CD4-positive, alpha-beta memory T cell (primary cell): ENCODE results near the gene PAX9. TPM values are rescaled to one million over a fixed set of nuclear protein-coding genes. Genes with fewer than 3 reads are reported as not detected.
A peak's percentile ranks its signal among the peaks of the same experiment; 100 is the strongest.

ENCODE experiments used
- CTCF ChIA-PET: fragments of 350-600 bp; sonication (Branson Sonifier 250); formaldehyde crosslinking; loops from one replicate; lab custom pipeline; 2021; ENCODE audit warnings: inconsistent platforms; ENCODE audit not compliant: partially characterized antibody; lab: Charles Lee
- POLR2A ChIA-PET: fragments of 350-600 bp; sonication (Branson Sonifier 250); formaldehyde crosslinking; loops from one replicate; lab custom pipeline; 2021; ENCODE audit not compliant: partially characterized antibody; lab: Charles Lee
- DNase-seq, 5 donors: peaks; one replicate each; pipeline versions ENCODE4 v3.0.0 to v3.0.0-alpha.2; 2020 to 2022; ENCODE audit warnings: mixed read lengths in 1 of 5
- H3K27ac ChIP-seq: one replicate; pipeline ENCODE4 v1.7.0; 2013; ENCODE audit warnings: low read depth, low read length
- H3K27me3 ChIP-seq: 2 replicates; pipeline ENCODE4 v1.7.0; 2013; ENCODE audit warnings: mild to moderate bottlenecking, low read length, moderate library complexity; ENCODE audit not compliant: insufficient read depth
- H3K36me3 ChIP-seq: 2 replicates; pipeline ENCODE4 v1.7.0; 2013; ENCODE audit warnings: mild to moderate bottlenecking, low read length, moderate library complexity; ENCODE audit not compliant: insufficient read depth
- H3K4me1 ChIP-seq: 2 replicates; pipeline ENCODE4 v1.7.0; 2013; ENCODE audit warnings: mild to moderate bottlenecking, low read length, moderate library complexity; ENCODE audit not compliant: insufficient read depth
- H3K4me3 ChIP-seq, 2 donors: one replicate each; pipeline ENCODE4 v1.7.0; 2013; ENCODE audit warnings: low read length in 2 of 2, mild to moderate bottlenecking in 1 of 2
- H3K9me3 ChIP-seq, 2 donors: one replicate each; pipeline ENCODE4 v1.7.0; 2013; ENCODE audit warnings: low read length in 2 of 2, control low read depth in 1 of 2; ENCODE audit not compliant: control insufficient read depth in 1 of 2
- H3K27ac Mint-ChIP-seq, 7 donors: one replicate each; pipeline ENCODE4 v1.8.0; 2020 to 2021; ENCODE audit warnings: mixed read lengths in 7 of 7, mild to moderate bottlenecking in 6 of 7, inconsistent platforms in 3 of 7, moderate library complexity in 3 of 7
- H3K27me3 Mint-ChIP-seq, 2 donors: one replicate each; pipeline ENCODE4 v1.8.0; 2020 to 2021; ENCODE audit warnings: mixed read lengths in 2 of 2
- H3K36me3 Mint-ChIP-seq, 2 donors: one replicate each; pipeline ENCODE4 v1.8.0; 2020 to 2021; ENCODE audit warnings: mixed read lengths in 2 of 2, inconsistent platforms in 1 of 2, mild to moderate bottlenecking in 1 of 2
- H3K4me1 Mint-ChIP-seq, 4 donors: one replicate each; pipeline ENCODE4 v1.8.0; 2020 to 2021; ENCODE audit warnings: mixed read lengths in 4 of 4, mild to moderate bottlenecking in 1 of 4
- H3K4me3 Mint-ChIP-seq, 8 donors: one replicate each; pipeline ENCODE4 v1.8.0; 2020 to 2021; ENCODE audit warnings: mixed read lengths in 8 of 8, mild to moderate bottlenecking in 7 of 8, moderate library complexity in 6 of 8, inconsistent platforms in 3 of 8
- H3K9me3 Mint-ChIP-seq, 8 donors: one replicate each; pipeline ENCODE4 v1.8.0; 2020 to 2021; ENCODE audit warnings: mixed read lengths in 8 of 8, mild to moderate bottlenecking in 5 of 8, inconsistent platforms in 3 of 8, moderate library complexity in 1 of 8
- intact Hi-C: fragments of 100-400 bp; cut with micrococcal nuclease; formaldehyde crosslinking; loops from one replicate; pipeline ENCODE4 v1.15.1; 2023
- polyA plus RNA-seq, 2 donors: library from polyadenylated mRNA; unstranded; fragments of 300-500 nt; fragmentation: Illumina TruSeq; gene quantifications; one replicate each; pipeline ENCODE4 v1.2.3, GENCODE V29; 2021
- total RNA-seq, 2 experiments: library from RNA; stranded (reverse); gene quantifications; one replicate each; pipeline ENCODE4 v1.2.3, GENCODE V29; 2021

The PAX9 gene
- total and polyA plus RNA-seq, 4 experiments from 2014 or later = 0.03 TPM; not detected in 3

- intact Hi-C loops = no loop called here
- H3K36me3 Mint-ChIP-seq = no peaks in the 10 kb centered on the region
- H3K4me1 Mint-ChIP-seq = peaks cover 0 to 12% (median 2%) of the 10 kb centered on the region in 4 donors
- Histone ChIP-seq H3K36me3 (no peaks in the 10 kb centered on the region), H3K27me3 (peaks cover 53% of the 10 kb centered on the region), H3K4me3 (no peak overlapping the region), H3K27ac (no peak overlapping the region), H3K9me3 (no peaks in the 10 kb centered on the region), H3K4me1 (no peaks in the 10 kb centered on the region)
- CTCF ChIA-PET = no interaction called here
- no peak overlapping the region for H3K4me3 Mint-ChIP-seq
- DNase-seq = no peak
- POLR2A ChIA-PET = no interaction called here
- peaks cover 51 to 53% of the 10 kb centered on the region in 2 donors for H3K27me3 Mint-ChIP-seq
- H3K27ac Mint-ChIP-seq = no peak overlapping the region
- peaks cover 0 to 9% (median 1%) of the 10 kb centered on the region in 8 donors for H3K9me3 Mint-ChIP-seq
These were observed 11.6 kb upstream of the PAX9 start for GRCh38 chr14:36649872-36650650.

GRCh38 chr14:36652542-36653201 is 9.0 kb upstream of the PAX9 start:
- ChIA-PET POLR2A (no interaction called here), CTCF (no interaction called here)
- H3K4me1 Mint-ChIP-seq = peaks cover 12 to 31% (median 17%) of the 10 kb centered on the region in 4 donors
- no peak overlapping the region for H3K4me3 ChIP-seq
- H3K27ac ChIP-seq = no peak overlapping the region
- intact Hi-C loops = no loop called here
- H3K36me3 Mint-ChIP-seq = no peaks in the 10 kb centered on the region
- H3K9me3 ChIP-seq = no peaks in the 10 kb centered on the region
- no peak overlapping the region for H3K4me3 Mint-ChIP-seq
- H3K9me3 Mint-ChIP-seq = peaks cover 0 to 15% (median 4%) of the 10 kb centered on the region in 8 donors
- no peaks in the 10 kb centered on the region for H3K36me3 ChIP-seq
- H3K4me1 ChIP-seq = peaks cover 15% of the 10 kb centered on the region
- peaks cover 65% of the 10 kb centered on the region for H3K27me3 ChIP-seq
- DNase-seq = no peak
- no peak overlapping the region for H3K27ac Mint-ChIP-seq
- peaks cover 58 to 59% of the 10 kb centered on the region in 2 donors for H3K27me3 Mint-ChIP-seq

GRCh38 chr14:36653413-36653812 is 8.2 kb upstream of the PAX9 start:
- H3K4me3 Mint-ChIP-seq = no peak overlapping the region
- H3K27me3 Mint-ChIP-seq = peaks cover 54 to 56% of the 10 kb centered on the region in 2 donors
- no peaks in the 10 kb centered on the region for H3K36me3 ChIP-seq
- H3K4me1 ChIP-seq = peaks cover 15% of the 10 kb centered on the region
- H3K36me3 Mint-ChIP-seq = no peaks in the 10 kb centered on the region
- no peak overlapping the region for H3K27ac Mint-ChIP-seq
- H3K27ac ChIP-seq = no peak overlapping the region
- H3K4me3 ChIP-seq = no peak overlapping the region
- intact Hi-C loops = no loop called here
- peaks cover 62% of the 10 kb centered on the region for H3K27me3 ChIP-seq
- ChIA-PET POLR2A (no interaction called here), CTCF (no interaction called here)
- no peak for DNase-seq
- no peaks in the 10 kb centered on the region for H3K9me3 ChIP-seq
- H3K4me1 Mint-ChIP-seq = peaks cover 10 to 27% (median 16%) of the 10 kb centered on the region in 4 donors
- H3K9me3 Mint-ChIP-seq = peaks cover 0 to 11% (median 3%) of the 10 kb centered on the region in 8 donors

- H3K27ac ChIP-seq = no peak overlapping the region
- Mint-ChIP-seq H3K4me1 (peaks cover 12 to 30% (median 18%) of the 10 kb centered on the region in 4 donors), H3K36me3 (no peaks in the 10 kb centered on the region), H3K4me3 (no peak overlapping the region), H3K9me3 (peaks cover 0 to 11% (median 3%) of the 10 kb centered on the region in 8 donors), H3K27me3 (peaks cover 53 to 55% of the 10 kb centered on the region in 2 donors), H3K27ac (no peak overlapping the region)
- peaks cover 57% of the 10 kb centered on the region for H3K27me3 ChIP-seq
- H3K36me3 ChIP-seq = no peaks in the 10 kb centered on the region
- DNase-seq = no peak
- H3K9me3 ChIP-seq = no peaks in the 10 kb centered on the region
- no peak overlapping the region for H3K4me3 ChIP-seq
- intact Hi-C loops = no loop called here
- peaks cover 15% of the 10 kb centered on the region for H3K4me1 ChIP-seq
- ChIA-PET POLR2A (no interaction called here), CTCF (no interaction called here)
These were observed 7.5 kb upstream of the PAX9 start for GRCh38 chr14:36653962-36654793.

- POLR2A ChIA-PET = no interaction called here
- no peak overlapping the region for H3K27ac Mint-ChIP-seq
These were observed 6.8 kb upstream of the PAX9 start for GRCh38 chr14:36654794-36655381.

GRCh38 chr14:36655571-36655962 is 6.1 kb upstream of the PAX9 start:
- Mint-ChIP-seq H3K27ac (peak overlapping the region in 1 of 7 donors; percentile 47), H3K4me3 (peak overlapping the region in 6 of 8 donors; percentile 20 to 74 (median 67)), H3K4me1 (peaks cover 14 to 44% (median 23%) of the 10 kb centered on the region in 4 donors), H3K36me3 (no peaks in the 10 kb centered on the region), H3K27me3 (peaks cover 61 to 62% of the 10 kb centered on the region in 2 donors), H3K9me3 (peaks cover 0 to 12% (median 5%) of the 10 kb centered on the region in 8 donors)
- H3K36me3 ChIP-seq = no peaks in the 10 kb centered on the region
- POLR2A ChIA-PET = no interaction called here
- no peak overlapping the region for H3K4me3 ChIP-seq
- H3K27me3 ChIP-seq = peaks cover 55% of the 10 kb centered on the region
- peaks cover 19% of the 10 kb centered on the region for H3K4me1 ChIP-seq
- H3K27ac ChIP-seq = no peak overlapping the region
- intact Hi-C loops = no loop called here
- H3K9me3 ChIP-seq = no peaks in the 10 kb centered on the region
- DNase-seq = no peak
- CTCF ChIA-PET = interaction anchor here (0.6 kb wide), 1 partner anchor 11 kb away, joined by 3 read pairs; no protein-coding TSS in a partner anchor

More at GRCh38 chr14:36654794-36655381, 6.8 kb upstream of the PAX9 start:
- Histone ChIP-seq H3K9me3 (no peaks in the 10 kb centered on the region), H3K27me3 (peaks cover 59% of the 10 kb centered on the region), H3K4me1 (peaks cover 17% of the 10 kb centered on the region), H3K4me3 (no peak overlapping the region), H3K27ac (no peak overlapping the region), H3K36me3 (no peaks in the 10 kb centered on the region)
- DNase-seq = no peak
- H3K9me3 Mint-ChIP-seq = peaks cover 0 to 11% (median 4%) of the 10 kb centered on the region in 8 donors
- intact Hi-C loops = no loop called here
- peak overlapping the region in 1 of 8 donors; percentile 35 for H3K4me3 Mint-ChIP-seq
- H3K36me3 Mint-ChIP-seq = no peaks in the 10 kb centered on the region
- H3K4me1 Mint-ChIP-seq = peaks cover 12 to 37% (median 22%) of the 10 kb centered on the region in 4 donors
- CTCF ChIA-PET = interaction anchor here (0.6 kb wide), 1 partner anchor 11 kb away, joined by 3 read pairs; no protein-coding TSS in a partner anchor
- H3K27me3 Mint-ChIP-seq = peaks cover 59 to 60% of the 10 kb centered on the region in 2 donors
